Posterior cingulate gyrus (tissue), 11 donors: ENCODE measurements around the gene SH2D4B.
"Not testable (repeated sequence)": the region's sequence is repeated elsewhere in the genome, so short reads cannot be mapped to it uniquely, and the experiment has no call there.

Source experiments
- DNase-seq, 10 donors: peaks; one replicate each; pipeline versions ENCODE4 v3.0.0 to v3.0.0-alpha.2; 2020 to 2021; ENCODE audit warnings: mixed read lengths in 3 of 10
- intact Hi-C: fragments of 100-400 bp; cut with DNase I; formaldehyde crosslinking; loops from one replicate; pipeline ENCODE4 v1.15.1; 2023

SH2D4B gene

DNA sequence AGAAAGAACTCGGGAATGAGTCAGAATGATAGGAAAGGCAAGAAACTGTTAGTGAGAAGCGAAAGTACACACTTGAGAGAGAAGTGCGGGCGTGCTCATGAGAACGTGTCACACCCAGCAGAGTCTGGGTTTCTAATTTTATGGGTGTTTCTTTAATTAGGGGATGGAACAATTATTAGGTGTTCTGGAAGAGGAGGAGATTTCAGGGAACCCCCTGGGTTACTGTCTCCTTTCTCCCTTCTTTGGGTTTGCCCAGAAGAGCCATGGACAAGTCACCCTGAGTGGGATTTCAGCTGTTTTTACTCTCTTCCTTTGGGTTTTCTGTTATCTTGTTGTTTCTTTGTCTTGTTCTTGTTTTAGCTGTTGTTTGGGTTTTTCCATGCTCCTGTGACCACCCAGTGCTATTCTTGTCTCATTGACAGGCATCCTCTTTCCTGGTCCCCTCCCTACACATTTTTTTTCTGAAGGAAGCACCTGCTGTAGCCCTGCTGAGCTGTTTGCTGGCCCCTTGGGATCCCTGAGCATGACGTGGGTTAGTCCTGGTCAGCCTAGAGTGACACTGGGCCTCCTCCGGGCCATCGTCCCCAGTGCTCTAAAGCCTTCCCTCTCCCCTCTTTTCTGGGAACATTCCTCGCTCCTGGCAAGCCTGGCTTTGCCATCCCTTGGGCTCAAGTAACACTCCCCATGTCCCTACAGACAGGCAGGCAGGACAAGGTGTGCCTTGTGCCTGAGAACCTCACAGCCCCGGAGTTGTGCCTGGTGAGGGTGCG lies 3.5 kb downstream of the SH2D4B start:
- peak in 2 of 10 donors; percentile 48 to 77 for DNase-seq
- intact Hi-C loops: no loop called here

DNA sequence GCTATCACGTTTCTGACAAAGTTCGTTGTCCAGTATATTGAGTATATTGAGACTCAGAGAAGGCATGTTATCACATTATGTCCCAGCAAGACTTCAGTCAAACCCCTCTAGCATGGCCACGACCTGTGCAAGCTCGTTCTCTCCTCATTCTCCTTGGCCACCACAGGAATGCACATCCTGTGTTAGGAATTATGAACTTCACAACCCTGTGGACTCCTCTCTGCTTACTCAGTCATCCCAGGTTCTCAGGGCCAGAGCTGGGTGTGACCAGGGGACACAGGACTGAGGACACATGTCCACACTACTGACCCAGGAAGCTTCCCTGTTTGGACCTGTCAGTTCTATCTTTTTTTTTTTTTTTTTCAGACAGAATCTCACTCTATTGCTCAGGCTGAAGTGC lies 4.4 kb downstream of the SH2D4B start:
- intact Hi-C loops: no loop called here
- DNase-seq: no peak

DNA sequence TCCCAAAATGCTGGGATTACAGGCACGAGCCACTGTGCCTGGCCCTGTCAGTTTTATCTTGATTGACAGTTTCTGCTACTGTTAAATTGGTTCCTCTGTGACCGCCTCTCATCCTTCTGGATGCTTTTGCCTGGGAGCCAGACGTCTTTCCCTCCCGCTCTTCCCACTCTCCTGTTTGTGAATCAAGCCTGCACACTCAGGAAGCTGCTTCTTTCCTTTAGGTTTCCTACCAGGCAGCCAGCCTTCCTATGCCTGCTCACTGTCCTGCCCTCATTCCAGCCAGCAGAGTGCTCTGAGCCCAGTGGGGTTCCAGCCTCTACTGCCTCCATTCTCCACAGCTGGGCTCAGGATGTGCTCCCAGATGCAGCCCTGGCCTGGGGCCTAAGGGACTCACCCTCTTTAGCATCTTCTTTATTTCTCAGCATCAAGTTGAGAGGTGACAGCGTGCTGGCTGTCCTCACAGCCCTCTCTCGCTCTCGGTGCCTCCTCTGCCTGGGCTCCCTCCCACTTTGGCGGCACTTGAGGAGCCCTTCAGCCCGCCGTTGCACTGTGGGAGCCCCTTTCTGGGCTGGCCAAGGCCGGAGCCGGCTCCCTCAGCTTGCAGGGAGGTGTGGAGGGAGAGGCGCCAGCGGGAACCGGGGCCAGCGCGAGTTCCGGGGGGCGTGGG lies 5.1 kb downstream of the SH2D4B start:
- intact Hi-C loops: no loop called here
- DNase-seq: peak in 3 of 10 donors; percentile 32 to 84 (median 71)

DNA sequence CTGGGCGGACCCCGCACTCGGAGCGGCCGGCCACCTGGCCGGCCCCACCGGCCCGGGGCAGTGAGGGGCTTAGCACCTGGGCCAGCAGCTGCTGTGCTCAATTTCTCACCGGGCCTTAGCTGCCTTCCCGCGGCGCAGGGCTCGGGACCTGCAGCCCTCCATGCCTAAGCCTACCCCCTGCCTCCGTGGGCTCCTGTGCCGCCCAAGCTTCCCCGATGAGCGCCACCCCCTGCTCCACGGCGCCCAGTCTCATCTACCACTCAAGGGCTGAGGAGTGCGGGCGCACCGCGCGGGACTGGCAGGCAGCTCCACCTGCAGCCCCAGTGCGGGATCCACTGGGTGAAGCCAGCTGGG lies 5.6 kb downstream of the SH2D4B start:
- DNase-seq, intact Hi-C loops: not testable (repeated sequence)

DNA sequence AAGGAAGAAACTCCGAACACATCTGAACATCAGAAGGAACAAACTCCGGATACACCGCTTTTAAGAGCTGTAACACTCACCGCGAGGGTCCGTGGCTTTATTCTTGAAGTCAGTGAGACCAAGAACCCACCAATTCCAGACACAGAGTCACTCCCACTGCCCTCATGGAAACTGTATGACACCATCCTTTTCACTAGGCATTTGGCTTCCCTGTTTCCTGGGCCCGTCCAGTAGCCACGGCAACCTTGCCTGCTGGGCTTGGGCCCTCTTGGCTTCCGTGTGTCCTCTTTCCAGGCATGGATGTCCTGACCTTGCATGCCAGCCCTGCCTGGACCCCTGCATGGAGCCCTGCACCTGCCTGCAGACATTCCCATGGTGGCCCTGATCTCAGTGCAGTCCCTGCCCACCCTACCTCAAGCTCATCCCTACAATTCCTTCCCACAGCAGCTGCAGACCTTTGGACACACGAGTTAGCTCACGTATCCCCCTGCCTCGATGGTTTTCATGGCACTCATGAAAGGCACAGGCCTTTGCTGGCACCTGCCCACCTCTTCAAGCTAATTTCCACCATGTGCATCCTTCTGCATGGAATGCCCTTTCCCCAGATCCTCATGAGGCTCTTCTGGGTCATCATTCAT lies 6.7 kb downstream of the SH2D4B start:
- no peak for DNase-seq
- intact Hi-C loops: no loop called here

DNA sequence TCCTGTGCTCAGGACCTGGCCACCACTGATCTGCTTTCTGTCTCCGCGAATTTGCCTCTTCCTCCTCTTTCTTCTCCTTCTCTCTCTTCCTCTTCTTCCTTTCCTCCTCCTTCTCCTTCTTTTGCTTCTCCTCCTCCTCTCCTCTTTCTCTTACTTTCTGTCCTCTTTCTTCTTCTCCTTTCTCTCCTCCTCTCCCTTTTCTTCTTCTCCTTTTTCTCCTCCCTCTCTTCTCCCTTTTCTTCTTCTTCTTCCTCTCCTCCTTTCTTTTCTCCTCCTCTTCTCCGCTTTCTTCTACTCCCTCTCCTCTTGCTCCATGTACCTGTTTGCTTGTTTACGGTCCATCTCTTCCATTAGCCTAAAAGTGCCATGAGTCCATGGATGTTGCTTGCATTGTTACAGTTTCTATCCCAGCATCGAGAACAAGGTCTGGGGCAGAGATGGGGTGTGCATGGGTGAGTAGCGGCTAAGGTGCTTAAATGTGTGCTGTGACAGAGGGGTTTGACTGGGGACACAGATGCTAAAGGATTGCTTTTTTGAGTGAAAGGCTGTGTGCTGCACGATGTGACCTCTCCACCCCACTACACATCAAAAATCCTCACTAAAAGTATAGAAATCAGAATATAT lies 7.7 kb downstream of the SH2D4B start:
- DNase-seq: no peak
- intact Hi-C loops: no loop called here

DNA sequence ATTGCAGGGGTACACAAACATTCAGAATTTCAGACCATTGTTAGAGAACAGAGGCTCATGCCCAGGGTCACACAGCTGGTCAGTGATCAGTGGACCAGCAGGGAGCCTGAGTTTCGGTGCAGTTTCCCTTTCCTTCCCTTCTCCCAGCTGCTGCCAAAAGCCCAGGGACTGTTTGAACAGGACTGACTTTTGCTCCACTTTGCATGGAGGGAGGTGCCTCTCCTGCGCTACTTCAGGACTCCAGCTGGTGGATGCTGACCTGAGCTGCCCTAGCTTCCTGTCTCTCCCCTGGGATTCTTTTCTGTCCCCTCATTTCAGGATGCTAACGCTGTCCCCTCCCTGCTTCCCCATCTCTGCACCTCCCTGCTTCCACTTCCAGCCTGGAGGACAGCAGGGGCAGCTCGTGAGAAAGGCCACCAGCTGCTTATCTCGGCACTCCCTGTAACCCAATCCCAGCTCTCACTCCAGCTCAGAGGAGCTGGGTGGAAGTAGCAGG lies 14.5 kb downstream of the SH2D4B start:
- intact Hi-C loops: no loop called here
- no peak for DNase-seq

DNA sequence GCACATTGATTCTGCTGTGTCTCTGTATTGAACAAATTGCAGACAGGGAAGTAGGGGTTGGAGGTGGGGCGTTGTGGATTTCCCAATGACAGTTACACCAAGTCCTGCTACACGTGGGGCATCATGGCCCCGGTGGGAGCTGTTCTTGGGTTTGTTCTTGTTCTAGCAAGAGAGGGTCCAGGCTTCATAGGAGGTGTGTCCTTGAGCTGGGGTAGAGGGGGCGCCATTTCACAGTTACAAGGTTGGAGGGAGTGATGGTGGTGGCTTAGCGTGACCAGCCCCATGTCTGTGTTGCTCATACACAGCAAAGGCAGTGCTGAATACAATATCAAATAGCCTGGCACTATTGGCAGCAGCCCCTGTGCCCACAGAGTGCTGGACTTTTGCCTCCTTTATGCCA lies 15.7 kb downstream of the SH2D4B start:
- DNase-seq: no peak
- intact Hi-C loops: no loop called here

DNA sequence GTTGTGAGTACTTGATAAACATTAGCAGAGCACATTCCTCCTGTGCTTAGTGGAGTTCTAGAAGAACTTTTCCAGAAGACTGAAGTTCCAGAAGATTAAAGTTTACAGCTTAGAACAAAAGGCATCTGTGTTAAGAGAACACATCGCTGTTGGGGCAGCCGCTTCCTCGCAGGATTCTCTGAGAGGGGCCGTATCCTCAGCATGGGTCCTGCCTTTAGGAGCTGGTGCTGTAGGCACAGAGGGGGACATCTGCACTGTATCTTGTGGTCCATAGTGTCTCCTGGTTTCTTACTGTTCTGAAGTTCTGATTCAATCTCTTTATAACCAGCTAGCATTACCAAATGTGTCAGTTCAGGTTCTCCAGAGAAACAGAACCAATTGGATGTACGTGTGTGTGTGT lies 16.3 kb downstream of the SH2D4B start:
- no peak for DNase-seq
- intact Hi-C loops: no loop called here

DNA sequence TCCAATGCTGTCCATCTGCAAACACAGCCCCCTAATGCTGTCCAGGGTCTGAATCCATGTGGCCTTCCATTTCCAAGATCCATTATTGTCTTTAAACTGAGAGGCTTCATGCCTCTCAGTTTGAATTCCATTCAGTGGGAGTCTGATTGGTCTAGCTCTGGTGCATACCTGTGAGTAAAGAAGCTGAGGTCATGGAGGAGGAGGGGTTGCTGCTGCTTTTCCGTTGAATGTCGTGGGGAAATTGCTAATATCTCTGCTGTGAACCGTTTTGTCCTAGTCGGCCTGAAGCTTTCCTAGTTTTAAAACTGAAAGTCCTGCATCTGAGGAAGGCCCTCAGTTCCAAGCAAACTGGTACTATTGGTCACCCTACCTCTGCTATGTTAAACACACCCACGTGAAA lies 17.7 kb downstream of the SH2D4B start:
- intact Hi-C loops: no loop called here
- DNase-seq: no peak

DNA sequence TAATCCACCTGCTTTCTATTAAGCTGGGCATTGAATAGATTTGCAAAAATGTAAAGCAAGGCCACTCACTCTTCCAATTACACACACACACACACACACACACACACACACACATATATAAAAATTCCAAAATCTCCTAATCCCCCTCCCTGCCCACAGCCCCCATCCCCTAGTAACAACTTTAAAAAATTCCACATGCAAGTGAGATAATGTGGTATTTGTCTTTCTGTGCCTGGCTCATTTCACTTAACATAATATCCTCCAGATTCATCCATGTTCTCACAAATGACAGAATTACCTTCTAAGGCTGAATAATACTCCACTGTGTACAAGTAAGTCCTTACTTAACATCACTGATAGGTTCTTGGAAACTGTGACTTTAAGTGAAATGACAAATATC lies 24.2 kb downstream of the SH2D4B start:
- no peak for DNase-seq
- intact Hi-C loops: no loop called here

DNA sequence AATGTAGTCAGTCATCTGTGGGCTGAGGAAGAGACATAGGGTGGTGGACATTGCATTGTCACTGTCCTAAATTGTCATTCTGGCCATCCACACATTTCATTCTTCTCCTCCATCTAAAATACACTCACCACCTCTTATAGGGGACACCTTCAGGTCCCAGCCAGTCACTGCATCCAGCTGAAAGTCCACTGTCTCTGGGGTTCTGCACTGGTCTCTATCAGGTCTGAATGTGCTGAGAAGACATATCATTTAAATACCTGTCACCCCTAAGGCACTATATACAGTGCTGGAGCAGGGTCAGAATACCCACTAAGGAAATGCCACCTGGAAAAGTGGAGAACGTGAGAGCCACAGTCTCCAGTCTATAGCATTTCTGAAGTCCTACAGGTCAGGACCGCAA lies 29.6 kb downstream of the SH2D4B start:
- intact Hi-C loops: no loop called here
- DNase-seq: no peak

DNA sequence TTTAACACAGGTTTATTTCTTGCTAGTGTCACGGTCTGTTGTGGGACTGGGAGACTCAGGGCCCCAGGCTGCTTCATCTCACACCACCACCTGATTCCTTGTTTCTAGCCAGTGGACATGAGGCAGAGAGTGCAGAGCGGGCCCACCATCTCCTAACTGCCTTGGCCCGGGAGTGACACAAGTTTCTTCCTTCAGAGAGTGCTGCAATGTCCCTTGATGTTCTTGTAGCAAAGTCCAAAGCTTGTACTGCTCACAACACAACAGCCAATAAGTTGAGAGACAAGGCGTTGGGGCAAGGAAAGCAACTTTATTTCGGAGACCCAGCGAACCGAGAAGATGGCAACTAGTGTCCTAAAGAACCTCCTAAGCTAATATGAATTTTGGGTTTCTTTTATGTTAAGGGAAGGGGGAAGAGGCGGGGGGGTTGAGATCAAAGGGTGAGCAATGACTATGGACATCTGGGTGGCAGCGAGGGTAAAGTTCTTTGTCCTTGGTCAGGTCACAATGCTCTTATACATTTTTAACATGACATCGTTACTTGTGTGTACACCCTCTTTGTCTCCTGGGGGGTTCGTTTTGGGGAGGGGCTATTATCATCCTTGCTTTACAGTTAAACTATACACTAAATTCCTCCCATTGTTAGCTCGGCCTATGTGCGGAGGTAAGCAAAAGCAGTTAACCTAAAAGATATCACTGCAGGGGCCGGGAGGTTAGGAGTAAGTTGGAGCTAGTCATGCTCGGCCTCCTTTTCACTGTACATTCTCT lies 31.6 kb downstream of the SH2D4B start:
- intact Hi-C loops: no loop called here
- no peak for DNase-seq

DNA sequence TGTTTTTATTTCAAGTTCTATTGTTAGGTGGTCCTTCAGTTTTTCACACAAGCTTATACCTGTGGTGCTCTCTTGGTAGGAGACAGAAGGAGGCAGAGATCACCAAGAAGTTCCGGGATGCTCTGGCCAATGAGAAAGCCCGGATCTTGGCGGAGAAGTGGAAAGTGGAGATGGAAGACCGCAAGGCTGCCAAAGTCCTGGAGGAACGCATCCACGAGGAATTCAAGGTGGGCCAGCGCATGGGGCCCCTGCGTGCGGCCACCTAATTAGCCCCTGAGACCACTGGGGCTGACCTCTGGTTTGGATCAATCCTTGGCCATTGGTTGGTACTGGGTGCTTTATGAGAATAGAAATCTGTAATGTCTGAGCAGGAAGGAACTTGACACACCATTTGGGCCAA lies 33.6 kb downstream of the SH2D4B start:
- no peak for DNase-seq
- intact Hi-C loops: no loop called here

DNA sequence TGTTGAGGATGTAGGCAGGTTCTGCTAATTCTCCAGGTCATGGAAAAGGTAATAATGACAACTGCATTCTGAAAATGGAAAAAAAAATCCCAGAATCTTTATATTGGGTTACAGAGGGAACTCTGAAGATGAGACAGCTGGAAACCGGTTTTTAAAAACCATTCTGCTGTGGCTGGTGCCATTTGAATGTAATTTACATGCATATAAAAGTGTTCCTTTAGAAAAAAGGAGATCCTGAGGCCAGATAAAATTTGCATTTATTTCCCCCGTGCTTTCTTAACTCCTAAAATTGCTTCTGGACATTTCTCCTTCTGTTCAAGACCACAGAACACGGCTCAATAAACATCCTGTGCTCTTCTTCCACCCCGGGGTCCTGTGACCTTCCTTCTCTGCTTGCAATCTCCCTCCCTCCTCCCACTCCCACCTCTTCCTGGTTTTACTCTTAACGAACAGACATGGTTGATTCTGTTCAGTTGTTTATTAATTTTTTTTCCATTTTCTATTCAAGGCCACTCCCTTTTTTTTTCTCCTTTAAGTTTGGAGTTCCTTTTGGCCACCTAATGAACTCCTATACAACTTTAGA lies 41.6 kb downstream of the SH2D4B start:
- intact Hi-C loops: no loop called here
- no peak for DNase-seq

DNA sequence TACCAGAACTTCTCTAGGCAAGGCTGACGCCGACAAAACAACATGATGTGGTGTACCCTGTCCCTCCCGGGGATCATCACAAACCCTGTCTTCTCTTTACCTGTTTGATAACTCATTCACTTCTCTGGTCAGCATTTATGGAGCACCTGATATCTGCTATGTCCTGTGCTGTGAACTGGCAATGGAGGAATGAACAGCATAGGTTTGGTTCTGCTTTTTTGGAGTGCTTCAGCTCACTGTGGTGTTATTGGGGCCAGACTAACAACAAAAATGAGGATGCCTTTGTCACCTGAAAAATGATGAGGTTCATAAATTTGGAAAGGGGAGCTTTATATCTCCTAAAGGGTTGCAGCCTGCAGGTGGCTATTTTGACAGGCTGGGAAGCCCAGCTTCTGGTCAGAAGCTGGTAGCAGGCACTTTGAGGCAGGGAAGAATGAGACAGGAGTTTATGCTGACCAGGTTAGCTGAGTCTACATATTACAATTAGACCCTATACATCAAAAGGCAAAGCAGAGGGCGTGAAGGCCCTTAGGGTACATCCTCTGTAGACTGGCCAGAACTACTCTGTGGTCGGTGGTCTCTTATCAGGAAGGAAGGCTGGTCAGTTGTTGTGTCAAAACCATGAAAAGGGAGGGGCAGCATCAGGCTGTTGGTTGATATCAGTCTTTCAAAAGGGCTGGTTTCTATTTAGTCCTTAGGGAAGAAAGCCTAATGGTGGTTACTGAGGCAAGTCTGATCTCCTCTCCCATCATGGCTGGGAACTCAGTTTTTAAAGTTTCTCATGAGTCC lies 42.3 kb downstream of the SH2D4B start:
- intact Hi-C loops: no loop called here
- DNase-seq: no peak

DNA sequence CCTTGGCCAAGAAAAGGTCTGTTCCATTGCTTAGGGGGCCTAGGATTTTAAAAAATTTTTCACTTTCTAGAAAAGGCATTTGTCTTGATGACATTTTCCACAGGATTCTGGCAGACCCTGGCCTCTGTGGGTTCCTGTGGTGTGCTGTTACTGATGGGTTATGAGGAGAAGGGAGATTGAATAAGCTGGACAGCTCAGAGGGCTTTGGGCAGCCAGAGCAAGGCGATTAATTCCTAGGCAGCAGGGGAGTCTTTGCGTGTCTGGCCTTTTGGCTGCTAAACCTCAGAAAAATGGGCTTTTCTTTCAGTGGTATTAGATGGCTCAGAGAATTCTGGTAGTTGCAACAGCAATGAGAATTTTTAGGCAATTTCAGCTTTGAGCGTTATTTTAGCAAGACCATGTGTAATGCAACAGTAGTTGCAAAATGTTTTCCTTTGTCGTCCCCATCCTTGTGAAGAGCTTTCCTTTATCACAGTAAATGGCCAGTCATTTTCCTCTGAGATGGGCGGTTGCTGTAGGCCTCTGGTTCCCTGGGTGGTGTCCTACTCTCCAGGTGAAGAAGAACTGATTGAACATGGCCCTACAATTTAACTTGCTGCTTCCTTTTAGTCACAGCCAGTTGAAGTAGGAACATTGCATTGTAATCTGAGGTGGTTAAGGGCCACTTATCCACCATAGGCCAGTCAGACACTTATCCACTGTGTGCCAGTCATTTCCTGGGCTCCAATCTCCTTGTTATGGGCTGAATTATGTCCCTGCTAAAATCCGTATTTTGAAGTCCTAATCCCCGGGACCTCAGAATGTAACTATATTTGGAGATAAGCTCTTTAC lies 43.2 kb downstream of the SH2D4B start:
- intact Hi-C loops: no loop called here
- DNase-seq: no peak

DNA sequence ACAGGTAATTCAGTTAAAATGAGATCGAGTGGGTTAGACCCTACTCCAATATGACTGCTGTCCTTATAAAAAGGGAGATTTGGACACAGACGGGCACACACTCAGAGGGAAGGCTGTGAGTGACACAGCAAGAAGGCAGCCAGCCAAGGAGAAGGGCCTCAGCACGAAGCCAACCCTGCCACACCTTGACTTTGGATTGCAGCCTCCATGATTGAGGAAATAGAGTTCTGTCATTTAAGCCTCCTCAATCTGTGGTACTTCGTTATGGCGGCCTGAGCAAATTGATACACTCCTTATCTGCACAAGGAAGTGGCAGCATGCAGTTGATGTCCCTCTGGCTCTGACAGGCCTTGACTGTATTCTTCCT lies 43.8 kb downstream of the SH2D4B start:
- intact Hi-C loops: no loop called here
- no peak for DNase-seq
